ENCODE data around the gene CALML3.

Gene CALML3

GRCh38 chr10:5508161-5508604 is 16.6 kb upstream of the CALML3 start:
- no peak for DNase-seq

- DNase-seq = no peak
These were observed 16.0 kb upstream of the CALML3 start for GRCh38 chr10:5508786-5509185.

GRCh38 chr10:5509236-5509635 is 15.5 kb upstream of the CALML3 start:
- no peak for DNase-seq

GRCh38 chr10:5509691-5510090 is 15.1 kb upstream of the CALML3 start:
- DNase-seq = no peak

- no peak for DNase-seq
These were observed 14.3 kb upstream of the CALML3 start for GRCh38 chr10:5510281-5511072.

GRCh38 chr10:5511231-5511884 is 13.4 kb upstream of the CALML3 start:
- DNase-seq = no peak

- no peak for DNase-seq
These were observed 12.9 kb upstream of the CALML3 start for GRCh38 chr10:5511885-5512280.

- DNase-seq = no peak
These were observed 12.4 kb upstream of the CALML3 start for GRCh38 chr10:5512331-5512730.

GRCh38 chr10:5512881-5513612 is 11.7 kb upstream of the CALML3 start:
- DNase-seq = peak; percentile 12

- DNase-seq = no peak
These were observed 10.4 kb upstream of the CALML3 start for GRCh38 chr10:5514226-5514850.

- DNase-seq = no peak
These were observed 8.6 kb upstream of the CALML3 start for GRCh38 chr10:5515948-5516761.

- DNase-seq = no peak
These were observed 7.2 kb upstream of the CALML3 start for GRCh38 chr10:5517546-5517945.

GRCh38 chr10:5518143-5518542 is 6.6 kb upstream of the CALML3 start:
- DNase-seq = no peak

GRCh38 chr10:5519054-5519453 is 5.7 kb upstream of the CALML3 start:
- DNase-seq = no peak

GRCh38 chr10:5522913-5523560 is 1.7 kb upstream of the CALML3 start:
- DNase-seq = no peak

- DNase-seq = no peak
These were observed 776 bp upstream of the CALML3 start for GRCh38 chr10:5523796-5524574.

- no peak for DNase-seq
These were observed 990 bp downstream of the CALML3 start for GRCh38 chr10:5525561-5526341.

GRCh38 chr10:5526691-5527331 is 2.0 kb downstream of the CALML3 start:
- DNase-seq = no peak

GRCh38 chr10:5527332-5528200 is 2.8 kb downstream of the CALML3 start:
- no peak for DNase-seq
